ENCODE measurements around the gene UGCG.
A peak's percentile ranks its signal among the peaks of the same experiment; 100 is the strongest.

UGCG gene

DNA sequence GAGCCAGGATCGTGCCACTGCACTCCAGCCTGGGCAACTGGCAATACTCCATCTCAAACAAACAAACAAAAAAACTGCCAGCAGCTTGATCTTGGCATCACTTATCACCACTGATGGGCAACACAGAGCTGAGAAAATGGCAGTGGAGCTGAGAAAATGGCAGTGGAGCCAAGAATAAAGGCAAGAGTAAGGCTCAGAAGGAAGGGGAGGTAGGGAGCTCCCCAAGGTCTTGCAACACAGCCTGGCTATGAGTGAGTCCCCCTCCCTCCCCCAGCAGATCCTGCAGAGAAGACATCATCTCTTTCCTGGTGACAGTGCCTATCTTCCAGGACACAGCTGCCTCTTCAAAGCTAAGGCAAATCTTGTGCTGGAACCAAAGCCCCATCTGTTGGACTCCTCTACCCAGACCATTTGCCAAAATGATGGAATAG, 70.3 kb downstream of the UGCG start:
- TF ChIP-seq GATA2 (IDR thresholded peaks at IDR 0.05; ENCODE audit: low read depth, low read length) (no peak), GATA3 (IDR thresholded peaks at IDR 0.05; ENCODE audit: low read depth, low read length) (no peak)

GRCh38 chr9:111967621-111968020, 71.0 kb downstream of the UGCG start:
- TF ChIP-seq GATA3 (IDR thresholded peaks at IDR 0.05; ENCODE audit: low read depth, low read length): no peak
- no peak for TF ChIP-seq GATA2 (IDR thresholded peaks at IDR 0.05; ENCODE audit: low read depth, low read length)

- TF ChIP-seq GATA3 (IDR thresholded peaks at IDR 0.05; ENCODE audit: low read depth, low read length) (no peak), GATA2 (IDR thresholded peaks at IDR 0.05; ENCODE audit: low read depth, low read length) (no peak)
Observed at GRCh38 chr9:111969061-111969460, 72.4 kb downstream of the UGCG start.

DNA sequence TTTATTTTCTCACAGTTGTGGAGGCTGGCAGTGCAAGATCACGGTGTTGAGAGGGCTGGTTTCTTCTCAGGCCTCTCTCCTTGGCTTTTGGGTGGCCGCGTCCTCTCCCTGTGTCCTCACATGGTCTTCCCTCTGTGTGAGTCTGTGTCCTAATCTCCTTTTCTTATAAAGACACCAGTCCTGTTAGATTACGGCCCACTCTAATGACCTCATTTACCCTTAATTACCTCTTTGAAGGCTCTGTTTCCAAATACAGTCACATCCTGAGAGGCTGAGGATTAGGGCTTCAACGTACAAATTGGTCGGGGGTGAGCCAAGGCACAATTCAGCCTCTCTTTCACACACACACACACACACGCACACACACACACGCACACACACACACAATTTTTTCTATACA, 73.0 kb downstream of the UGCG start:
- TF ChIP-seq GATA2 (IDR thresholded peaks at IDR 0.05; ENCODE audit: low read depth, low read length): no peak
- TF ChIP-seq GATA3 (IDR thresholded peaks at IDR 0.05; ENCODE audit: low read depth, low read length): no peak

- TF ChIP-seq GATA2 (IDR thresholded peaks at IDR 0.05; ENCODE audit: low read depth, low read length) (no peak), GATA3 (IDR thresholded peaks at IDR 0.05; ENCODE audit: low read depth, low read length) (no peak)
Observed at GRCh38 chr9:111970827-111971226, 74.2 kb downstream of the UGCG start.

- TF ChIP-seq GATA2 (IDR thresholded peaks at IDR 0.05; ENCODE audit: low read depth, low read length) (no peak), GATA3 (IDR thresholded peaks at IDR 0.05; ENCODE audit: low read depth, low read length) (no peak)
Observed at GRCh38 chr9:111974092-111974681, 77.6 kb downstream of the UGCG start.

DNA sequence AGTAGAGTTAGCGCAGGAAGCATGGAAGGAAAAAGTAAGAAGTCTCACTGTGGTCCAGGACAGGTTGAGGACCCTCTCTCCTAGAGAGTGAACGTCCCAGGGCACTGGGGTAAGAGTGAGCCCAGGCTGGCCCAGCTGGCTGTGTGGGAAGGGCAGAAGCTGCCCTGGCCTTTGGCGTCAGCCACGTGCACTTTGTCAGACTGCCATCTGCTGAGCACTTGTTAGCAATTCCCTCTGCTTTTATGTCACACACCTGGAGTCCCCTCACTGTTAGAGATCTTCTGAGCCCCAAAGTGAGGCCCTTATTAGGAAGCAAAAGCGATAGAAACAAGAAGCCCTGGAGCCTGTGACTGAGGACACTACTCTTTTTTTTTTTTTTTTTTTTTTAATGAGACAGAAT, 79.1 kb downstream of the UGCG start:
- no peak for TF ChIP-seq GATA3 (IDR thresholded peaks at IDR 0.05; ENCODE audit: low read depth, low read length)
- no peak for TF ChIP-seq GATA2 (IDR thresholded peaks at IDR 0.05; ENCODE audit: low read depth, low read length)

- TF ChIP-seq GATA2 (IDR thresholded peaks at IDR 0.05; ENCODE audit: low read depth, low read length): no peak
- TF ChIP-seq GATA3 (IDR thresholded peaks at IDR 0.05; ENCODE audit: low read depth, low read length): no peak
Observed at GRCh38 chr9:111978616-111979015, 82.0 kb downstream of the UGCG start.

DNA sequence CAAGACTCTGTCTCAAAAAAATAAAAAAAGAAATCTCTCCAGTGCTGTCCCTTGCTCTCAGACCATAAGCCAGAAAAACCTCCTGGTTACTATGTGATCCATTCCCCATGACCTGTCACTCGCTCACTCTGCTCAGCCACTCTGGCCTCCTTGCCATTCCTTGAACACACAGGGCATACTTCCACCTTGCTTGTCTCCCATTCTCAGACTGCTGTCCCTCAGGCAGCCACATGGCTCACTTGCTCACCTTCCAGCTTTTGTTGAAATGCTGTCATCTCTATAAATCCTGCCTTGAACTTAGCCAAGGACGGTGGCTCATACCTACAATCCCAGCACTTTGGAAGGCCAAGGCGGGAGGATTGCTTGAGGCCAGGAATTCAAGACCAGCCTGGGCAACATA, 82.9 kb downstream of the UGCG start:
- no peak for TF ChIP-seq GATA2 (IDR thresholded peaks at IDR 0.05; ENCODE audit: low read depth, low read length)
- TF ChIP-seq GATA3 (IDR thresholded peaks at IDR 0.05; ENCODE audit: low read depth, low read length): no peak

- TF ChIP-seq GATA3 (IDR thresholded peaks at IDR 0.05; ENCODE audit: low read depth, low read length) (no peak), GATA2 (IDR thresholded peaks at IDR 0.05; ENCODE audit: low read depth, low read length) (peak; percentile 46; the same call in 1 of the 2 replicates)
Observed at GRCh38 chr9:111980398-111980797, 83.8 kb downstream of the UGCG start.

GRCh38 chr9:111983484-111983908, 86.9 kb downstream of the UGCG start:
- no peak for TF ChIP-seq GATA2 (IDR thresholded peaks at IDR 0.05; ENCODE audit: low read depth, low read length)
- no peak for TF ChIP-seq GATA3 (IDR thresholded peaks at IDR 0.05; ENCODE audit: low read depth, low read length)

GRCh38 chr9:111984086-111984802, 87.6 kb downstream of the UGCG start:
- no peak for TF ChIP-seq GATA2 (IDR thresholded peaks at IDR 0.05; ENCODE audit: low read depth, low read length)
- no peak for TF ChIP-seq GATA3 (IDR thresholded peaks at IDR 0.05; ENCODE audit: low read depth, low read length)

Measured in SH-SY5Y (cell line).